Fibroblast of skin of right biceps (primary cell): ENCODE measurements around the gene TTN.

Source experiments
- DNase-seq: peaks from one replicate; pipeline ENCODE4 v3.0.0-alpha.2; 2013

The TTN gene

DNA sequence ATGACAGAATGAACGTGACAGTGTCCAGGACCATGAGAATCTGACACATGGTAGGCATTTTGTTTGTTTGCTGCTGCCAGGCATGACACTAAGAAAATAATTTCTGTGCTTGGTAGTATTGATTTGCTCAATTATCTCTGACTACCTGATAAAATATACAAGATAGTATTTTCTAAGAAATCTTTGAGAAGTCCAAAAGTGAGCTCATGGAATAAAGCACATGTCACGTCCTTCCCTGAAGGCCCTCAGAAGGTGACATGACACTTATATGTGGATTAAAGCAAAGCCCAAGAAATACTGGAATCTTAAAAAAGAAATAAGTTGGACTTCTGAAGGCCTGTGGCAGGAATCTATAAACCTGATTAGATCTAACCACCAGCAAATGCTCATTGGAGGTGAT lies 3.8 kb upstream of the TTN start:
- no peak for DNase-seq

DNA sequence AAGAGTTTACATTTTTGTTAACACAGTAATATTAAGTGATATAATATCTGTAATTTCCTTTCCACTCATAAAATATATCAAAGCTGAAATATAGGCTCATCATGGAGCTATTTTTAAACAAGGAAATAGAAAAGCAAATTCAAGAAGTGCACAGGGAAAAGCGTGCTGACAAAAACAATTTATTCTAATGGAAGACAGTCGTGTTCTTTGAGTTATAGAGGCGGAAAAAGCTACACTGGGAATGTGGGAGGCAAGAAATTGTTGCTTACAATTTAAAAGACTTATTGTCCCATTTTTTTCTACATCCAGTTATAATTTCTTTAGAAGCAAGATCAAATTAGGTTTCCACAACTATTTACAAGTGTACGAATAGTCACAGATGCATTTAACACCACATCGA lies 3.2 kb upstream of the TTN start:
- no peak for DNase-seq

DNA sequence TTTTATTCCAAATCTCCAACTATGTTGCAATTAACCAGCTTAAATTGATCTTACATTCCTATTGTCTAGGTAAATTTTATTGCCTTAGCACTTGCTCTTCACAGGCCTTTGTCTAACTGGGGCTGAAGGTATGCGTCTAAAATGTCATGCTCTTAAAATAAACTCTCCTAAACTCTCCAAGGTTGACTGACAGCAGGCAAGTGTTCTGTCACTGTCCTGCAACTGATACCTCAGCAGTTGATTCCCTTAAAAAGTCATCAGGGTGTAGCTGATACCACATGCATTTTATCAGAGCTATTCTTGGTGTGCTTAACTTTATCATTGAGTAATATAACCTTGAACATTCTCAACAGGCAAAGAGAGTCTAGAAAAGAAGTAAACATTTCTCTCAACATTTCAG lies 680 bp downstream of the TTN start:
- no peak for DNase-seq

DNA sequence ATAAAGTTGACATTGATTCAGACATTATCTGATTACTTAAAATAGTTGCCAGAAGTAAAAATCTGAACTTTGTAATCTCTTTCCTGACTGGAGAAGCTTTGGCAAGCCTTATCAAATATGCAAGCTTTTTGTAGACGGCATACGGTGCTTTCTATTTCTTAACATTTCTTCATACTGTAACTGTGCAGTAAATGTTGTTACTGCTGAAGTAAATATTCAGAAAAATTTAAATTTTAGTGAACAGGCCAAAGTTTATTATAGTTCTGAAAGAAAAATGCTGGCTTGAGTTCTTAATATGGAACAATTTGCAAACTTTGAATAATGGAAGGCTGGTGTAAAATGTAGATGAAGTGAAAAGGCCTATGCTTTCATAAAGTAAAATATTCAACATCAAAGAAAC lies 1.8 kb downstream of the TTN start:
- DNase-seq = no peak

DNA sequence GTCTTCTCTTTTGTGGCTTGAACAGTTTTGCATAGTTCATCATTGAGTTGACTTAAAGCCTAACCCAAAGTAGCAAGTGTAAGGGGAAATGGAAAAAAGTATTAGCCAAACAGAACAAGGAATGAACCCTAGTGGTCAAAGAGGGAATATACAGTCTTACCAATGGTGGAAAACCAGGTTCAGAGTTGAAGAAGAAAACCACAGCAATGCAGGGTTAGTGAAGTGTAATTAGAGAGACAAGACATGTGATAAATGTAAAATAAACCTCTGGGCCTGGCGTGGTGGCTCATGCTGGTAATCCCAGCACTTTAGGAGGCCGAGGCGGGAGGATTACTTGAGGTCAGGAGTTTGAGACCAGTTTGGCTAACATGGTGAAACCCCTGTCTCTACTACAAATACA lies 2.4 kb downstream of the TTN start:
- peak; percentile 16 for DNase-seq

DNA sequence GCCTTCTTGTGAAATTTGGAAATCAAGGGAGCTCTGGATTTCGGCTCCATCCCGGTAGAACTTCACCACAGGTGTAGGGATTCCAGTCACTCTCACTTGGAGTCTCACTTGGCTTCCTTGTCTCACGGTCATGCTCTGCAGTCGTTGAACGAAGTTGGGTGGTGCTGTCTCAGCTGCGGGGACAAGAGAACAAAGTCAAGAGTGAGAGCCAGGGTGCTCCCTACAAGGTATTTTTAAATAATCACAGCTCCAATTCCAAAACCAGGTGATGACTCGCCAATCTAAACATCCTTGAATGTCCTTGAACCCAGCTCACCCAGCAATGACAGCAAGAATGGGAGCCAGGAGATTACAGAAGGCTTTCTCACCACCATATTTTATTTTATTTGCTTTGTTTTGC lies 6.7 kb downstream of the TTN start:
- DNase-seq = no peak

DNA sequence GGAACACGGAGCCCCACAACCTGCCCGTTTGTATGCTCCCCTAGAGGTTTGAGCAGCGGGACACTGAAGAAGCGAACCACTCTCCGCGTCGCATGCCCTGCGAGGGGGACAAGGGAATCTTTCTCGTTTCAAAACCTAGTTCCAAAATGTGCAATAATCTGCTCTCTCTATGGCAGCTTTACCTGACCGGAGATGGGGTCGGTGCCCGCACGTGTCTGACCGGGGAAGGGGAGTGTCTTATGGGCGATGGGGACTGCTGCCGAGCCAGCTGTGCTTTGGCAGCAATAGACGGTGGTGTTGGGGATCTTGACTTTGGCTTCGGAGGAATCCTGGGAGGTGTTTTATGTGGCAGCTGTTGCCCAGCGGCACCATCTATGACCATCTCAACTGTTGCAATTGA lies 7.9 kb downstream of the TTN start:
- DNase-seq = no peak

DNA sequence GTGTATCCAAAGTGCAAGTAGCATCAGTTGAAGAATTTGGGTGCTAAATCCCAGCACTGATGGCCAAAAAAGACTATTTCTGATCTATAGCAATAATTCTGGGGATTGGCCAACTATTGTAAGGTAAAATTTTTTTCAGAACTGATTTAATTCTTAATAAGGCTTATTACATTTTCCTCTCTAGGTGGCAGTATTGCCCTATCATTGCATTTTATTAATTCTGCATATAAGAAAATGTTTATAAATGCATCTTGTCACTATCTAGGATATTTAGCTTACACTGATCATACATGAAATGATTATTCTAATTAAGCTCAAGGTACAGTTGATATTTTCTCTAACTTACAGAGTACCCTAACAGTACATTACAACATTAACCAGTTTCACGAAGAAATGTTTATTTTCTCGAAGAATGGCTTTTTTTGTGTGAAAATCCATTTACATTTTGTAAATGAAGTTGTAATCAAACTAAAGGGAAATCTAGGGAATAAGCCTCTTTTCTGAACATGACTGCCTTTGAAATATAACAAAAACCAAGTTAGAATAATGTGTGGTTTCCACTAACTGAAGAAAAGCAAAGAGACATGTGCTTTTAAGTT lies 11.0 kb downstream of the TTN start:
- DNase-seq = peak; percentile 45

DNA sequence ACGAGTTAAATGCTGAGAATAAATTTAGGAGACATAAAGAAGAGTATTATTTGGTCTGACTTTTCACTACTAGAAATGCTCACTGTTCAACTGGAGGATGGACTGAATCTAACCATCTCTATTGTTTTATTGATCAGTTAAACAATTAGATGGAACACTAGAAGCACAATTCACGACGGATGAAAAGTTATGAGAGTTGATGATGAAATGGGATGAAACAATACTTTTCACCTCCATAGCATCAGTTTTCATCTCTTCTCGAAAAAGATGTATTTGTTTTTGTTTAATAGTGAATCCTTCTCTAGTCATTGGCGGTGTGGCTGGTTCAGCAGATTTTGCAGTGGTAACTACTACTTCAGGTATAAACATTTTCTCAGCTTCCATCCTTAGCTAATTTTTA lies 19.3 kb downstream of the TTN start:
- no peak for DNase-seq

DNA sequence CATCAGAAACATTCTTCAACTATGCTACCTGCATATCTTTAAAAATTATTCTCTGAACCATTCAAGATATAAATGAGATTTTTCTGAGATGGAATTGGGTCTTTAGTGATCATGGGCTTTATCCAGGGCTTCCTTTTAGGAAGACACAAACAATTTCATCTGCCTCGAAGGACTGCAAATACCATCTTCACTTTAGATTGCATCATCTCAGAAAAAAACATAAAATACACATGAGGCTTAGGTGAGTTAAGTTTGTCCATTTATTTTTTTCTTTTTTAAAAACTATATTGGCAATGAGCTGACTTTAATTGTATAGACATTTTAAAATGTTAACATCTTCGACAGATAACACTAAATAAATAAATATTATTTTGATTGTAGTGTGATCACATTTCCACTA lies 20.1 kb downstream of the TTN start:
- no peak for DNase-seq

DNA sequence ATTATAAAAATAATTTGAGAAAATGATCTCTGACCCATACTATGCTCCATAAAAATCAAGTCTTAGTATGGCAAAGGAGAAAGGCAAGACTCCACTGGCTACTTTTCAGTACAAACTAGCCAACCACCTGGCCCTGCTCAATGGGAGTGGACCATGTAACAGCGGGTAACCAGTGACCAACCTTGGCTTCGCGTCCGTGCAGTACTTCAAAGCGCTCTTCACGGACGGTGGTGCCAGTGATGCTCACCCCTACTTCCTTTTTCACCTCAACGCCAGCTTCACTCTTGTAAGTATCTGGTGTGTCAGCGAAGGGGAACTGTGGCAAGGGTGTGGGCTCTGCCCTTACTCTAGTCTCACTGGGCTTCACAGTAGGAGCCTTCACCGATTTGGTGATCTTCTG lies 23.3 kb downstream of the TTN start:
- no peak for DNase-seq

DNA sequence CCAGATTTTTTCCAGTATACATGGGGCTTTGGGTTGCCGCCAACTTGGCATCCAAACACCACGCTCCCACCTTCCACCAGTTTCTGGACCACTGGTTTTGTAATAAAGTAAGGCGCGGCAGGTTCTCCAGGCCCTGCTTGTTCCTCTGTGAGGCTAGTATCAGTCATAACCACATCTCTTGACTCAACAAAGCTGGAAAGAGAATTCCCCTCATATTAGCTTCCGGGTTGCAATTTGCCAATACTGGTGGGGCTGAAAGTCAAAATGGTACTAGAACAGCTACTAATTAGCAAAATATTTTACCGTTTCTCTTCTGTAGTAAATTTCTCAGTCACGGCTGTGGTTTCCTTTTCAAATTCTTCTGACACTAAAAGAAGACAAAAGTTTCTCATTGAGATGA lies 25.0 kb downstream of the TTN start:
- DNase-seq = no peak

DNA sequence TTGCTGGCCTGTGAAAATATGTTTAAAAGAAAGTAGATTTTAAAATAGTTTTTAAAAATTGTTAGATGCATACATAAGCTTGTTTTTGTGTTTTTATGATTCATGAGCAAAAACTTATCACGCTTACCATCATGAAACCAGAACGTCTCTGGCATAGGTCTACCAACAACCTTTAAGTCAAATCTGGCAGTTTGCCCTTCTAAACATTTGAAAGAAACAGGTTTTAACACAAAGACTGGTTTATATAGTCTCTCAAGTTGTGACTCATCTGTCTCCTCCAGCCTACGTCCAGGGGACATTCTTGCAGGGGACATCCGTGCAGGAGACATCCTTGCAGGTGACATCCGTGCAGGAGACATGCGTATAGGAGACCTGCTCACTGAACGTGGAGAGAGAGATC lies 29.6 kb downstream of the TTN start:
- DNase-seq = no peak

DNA sequence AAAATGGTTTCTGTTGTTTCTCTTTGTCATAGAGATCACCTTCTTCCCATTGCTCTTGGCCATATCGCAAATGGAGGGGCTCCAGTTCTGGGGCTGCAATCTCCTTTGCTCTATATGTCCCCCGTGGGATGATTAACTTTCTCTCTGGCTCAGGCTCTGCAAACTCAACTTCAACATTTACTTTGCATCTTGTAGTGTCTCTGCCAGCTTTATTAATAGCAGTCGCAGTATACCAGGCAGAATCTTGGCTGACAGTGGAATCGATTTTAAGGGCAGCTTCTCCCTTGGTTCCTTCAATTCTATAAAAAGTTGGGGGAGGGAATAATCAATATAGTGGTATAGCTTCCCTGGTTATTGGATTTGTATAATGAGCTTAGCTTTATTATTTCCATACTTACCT lies 30.5 kb downstream of the TTN start:
- DNase-seq = no peak

DNA sequence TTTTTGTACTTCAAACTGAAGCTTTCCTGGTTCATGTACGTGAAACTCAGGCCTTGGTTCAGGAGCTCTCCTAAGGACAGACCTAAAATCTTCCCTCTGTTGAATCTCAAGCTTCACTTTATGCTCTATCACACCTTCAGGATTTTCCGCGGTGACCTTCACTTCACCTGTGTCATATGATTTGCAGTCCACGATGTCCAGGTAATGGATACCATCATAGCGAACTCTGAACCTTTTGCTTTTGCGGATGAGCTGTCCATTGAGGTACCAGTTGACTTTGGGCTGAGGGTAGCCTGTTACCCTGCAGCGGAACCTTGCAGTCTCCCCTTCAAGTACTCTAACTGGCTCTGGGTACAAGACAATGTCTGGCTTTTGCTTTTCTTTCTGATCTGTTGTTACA lies 31.2 kb downstream of the TTN start:
- no peak for DNase-seq

DNA sequence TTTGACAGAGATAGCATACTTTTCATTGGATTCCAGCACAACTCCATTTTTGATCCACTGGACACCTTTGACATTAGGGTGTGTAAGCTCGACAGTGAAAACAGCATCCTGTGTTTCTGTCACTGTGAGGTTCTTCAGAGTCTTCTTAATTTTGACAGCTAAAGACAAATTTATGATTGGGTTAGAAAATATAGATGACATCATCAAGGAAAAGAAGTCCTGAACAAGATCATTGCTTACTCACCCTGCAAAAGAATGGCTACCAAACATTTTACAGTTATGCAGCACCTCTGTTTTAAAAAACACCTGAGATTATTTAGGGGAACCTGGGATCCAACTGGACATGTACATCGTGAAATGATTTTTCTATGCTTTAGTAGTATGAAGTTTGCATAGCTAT lies 36.7 kb downstream of the TTN start:
- no peak for DNase-seq

DNA sequence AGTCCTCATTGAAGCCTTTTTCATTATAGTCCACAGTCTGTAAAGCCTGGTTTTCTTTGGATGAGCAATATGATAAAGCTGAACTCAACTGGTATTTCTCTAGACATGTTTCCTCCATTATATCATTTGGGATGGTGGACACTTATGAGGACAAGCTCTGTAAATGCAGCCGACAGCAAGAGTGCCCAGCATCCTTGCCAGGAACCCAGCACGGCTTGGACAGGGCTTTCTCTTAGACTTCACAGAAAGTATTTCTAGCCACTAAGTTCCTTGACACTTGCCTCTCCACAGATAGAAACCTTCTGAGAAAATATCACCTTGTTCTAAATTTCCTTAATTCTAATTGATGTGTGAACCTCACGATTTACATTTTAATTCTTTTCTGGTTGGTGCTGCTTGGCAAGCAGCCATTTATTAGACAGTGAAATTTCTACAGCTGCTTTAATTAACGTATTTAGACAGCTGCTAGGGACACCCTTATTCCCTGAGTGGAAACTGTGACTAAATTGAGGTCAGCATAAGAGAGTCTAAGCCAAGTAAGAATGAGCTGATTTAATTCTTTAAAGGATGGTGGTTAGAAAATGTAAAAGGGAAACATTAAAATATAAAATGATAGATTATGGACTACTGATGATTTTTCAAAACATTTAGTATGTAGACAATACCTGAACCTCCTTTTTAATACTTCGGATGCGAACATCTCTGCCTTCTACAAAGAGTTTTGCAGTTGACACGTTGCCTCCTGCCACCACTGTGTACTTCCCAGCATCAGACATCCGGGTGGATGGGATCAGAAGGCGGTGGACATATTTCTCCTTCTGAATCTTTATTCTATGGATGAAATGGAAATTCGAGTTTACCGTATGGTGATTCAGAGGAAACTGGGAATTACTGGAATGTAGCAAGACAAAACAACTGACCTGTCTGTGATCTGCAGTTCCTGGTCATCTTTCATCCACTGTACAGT lies 39.8 kb downstream of the TTN start:
- DNase-seq = no peak

DNA sequence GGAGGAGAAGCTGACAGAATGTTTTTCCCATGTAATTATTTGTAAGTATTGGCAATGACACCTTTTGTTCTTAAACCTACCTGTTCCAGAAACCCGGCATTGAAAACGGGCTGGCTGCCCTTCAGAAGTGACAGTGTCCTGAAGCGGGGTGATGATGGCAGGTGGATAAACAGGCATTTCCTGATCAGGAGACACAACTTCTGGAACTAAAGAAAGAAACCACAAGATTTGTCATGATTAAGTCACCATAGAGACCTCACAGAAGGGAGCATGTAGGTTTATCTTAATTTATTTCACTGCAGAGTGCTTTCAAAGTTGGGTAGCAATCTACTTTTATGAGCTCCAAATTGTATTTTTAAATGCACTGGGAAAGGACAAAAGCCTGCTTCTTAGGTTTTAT lies 43.1 kb downstream of the TTN start:
- DNase-seq = no peak

DNA sequence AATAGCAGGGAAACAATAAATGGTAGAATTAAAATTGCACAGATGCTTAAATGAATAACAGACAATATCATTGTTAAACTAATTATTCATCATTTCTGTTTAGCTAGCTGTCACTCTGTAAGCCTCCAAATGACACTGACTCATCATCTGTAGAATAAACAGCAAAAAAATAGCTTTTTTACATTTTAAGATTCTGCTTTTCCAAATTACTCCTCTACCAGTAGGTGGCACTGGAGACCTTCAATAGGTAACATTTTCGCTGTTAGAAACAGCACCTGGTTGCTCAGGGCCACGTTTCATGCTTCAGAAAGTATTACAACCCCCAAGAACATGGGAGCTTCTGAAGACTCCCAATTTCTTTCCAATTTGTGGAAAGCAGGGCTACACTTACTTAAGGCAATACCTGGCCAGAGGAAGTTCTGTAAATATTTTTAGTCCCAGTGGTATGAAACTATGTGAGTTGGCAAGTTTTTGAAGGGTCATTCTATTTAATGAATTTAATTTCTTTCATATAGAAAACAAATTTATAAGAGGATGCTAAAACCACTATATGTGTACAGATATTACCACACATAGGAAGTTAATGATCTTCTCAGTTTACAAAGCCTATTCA lies 45.4 kb downstream of the TTN start:
- peak; percentile 46 for DNase-seq

DNA sequence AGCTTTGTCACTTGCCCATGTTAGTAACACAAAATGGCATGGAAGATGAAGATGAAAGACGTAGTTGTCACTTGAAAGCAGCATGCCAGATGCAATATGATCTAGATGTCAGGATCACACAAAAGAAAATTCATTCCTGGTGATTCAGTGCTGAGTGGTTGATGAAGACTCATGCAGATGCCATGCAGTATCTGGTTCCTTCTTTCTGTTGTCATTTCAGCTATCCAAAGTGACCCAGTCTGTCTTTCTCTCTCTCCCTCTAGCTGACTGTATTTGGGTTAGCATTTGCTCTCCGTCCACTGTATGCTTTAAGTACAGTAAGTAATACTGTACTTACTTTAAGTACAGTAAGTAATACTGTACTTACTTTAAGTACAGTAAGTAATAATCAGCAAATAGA lies 50.4 kb downstream of the TTN start:
- DNase-seq = peak; percentile 75

DNA sequence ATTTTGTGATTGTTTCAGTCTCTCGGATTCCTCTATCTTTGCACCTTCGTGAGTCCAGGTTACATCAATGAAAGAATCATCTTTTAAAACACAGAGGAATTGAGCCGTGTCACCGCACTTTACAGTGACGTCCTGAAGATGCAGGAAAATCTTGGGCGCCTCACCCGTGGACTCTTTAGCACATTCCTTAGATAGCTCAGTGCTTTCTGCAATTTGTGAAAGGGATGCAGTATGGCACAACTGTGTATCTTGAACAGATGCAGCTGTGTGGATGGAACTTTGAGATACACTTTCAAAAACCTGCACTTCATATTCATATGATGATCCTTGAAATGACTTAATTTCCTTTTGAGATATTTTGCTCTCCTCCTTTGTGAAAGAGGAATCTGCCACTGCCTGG lies 50.9 kb downstream of the TTN start:
- DNase-seq = peak; percentile 23

DNA sequence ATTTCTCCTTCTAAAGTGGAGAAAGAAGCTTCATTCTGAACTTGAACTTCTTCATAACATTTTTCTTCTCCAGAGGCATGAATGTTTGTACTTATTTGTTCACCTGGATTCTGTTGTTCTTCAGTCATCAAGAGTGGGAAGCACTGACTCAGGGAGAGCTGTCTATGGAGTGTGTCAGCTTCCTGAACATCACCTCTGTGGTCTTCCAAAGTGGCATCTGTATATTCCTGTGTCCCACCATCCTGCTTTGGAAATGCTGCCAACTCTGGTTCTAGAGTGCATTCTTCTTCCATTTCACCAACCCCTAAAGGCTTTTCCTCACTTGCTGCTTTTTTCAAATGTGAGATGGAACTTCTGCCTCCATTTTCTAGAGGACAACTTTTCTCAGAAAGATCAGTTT lies 59.5 kb downstream of the TTN start:
- DNase-seq = peak; percentile 26

DNA sequence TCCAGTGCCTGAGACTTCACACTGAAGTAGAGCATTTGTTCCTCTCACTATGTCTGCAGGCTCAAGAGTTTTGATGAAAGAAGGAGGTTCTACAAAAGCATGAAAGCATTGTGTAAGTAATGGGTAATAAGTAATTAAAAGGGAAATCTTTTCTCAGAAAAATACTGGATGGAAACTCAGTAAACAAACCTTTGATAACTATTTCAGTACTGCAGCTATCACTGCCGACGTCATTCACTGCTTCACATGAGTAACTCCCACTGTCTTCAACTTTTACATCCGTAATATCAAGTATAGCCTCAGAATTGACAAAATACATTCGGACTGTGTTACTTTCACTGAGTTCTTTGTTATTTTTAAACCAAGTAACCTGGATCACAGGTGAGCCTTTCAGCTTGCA lies 72.7 kb downstream of the TTN start:
- no peak for DNase-seq

DNA sequence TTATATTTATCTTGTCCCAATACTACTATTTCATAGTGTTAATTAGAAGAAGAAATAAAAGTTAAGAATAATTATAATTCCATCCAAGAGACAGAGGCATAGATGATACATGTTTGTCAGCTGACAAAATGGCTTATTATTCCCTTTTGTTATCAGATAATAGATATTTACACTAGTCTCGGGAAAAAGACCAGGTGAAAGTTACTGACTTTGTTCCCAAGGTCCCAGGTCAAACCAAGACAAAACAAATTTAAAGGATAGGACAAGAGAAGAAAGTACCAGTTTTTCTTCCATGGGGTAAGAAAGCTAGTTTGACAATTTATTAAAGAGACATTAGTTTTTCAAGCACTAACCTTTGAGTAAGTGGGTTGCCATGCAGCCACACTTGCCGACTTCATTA lies 73.2 kb downstream of the TTN start:
- no peak for DNase-seq
